SK-N-SH treated with all-trans-retinoic acid at 6 μM for 48 hours (cell line): ENCODE data around the gene PTPRN2.

Source experiments
- ARNTL ChIP-seq: fragments of 450-650 bp; formaldehyde crosslinking; IDR thresholded peaks from 2 replicates; pipeline ENCODE4 v1.5.0; 2020; ENCODE audit warnings: low read depth, mild to moderate bottlenecking, moderate library complexity, borderline replicate concordance
- CSDC2 ChIP-seq: fragments of 250-450 bp; sonication (Bioruptor Pico); IDR thresholded peaks from 2 replicates; pipeline ENCODE4 v1.5.0; 2020; ENCODE audit warnings: mild to moderate bottlenecking, moderate library complexity
- GLIS3 ChIP-seq: fragments of 250-450 bp; sonication (Bioruptor Pico); IDR thresholded peaks from 2 replicates; pipeline ENCODE4 v1.5.0; 2020; ENCODE audit warnings: mild to moderate bottlenecking, moderate library complexity
- PATZ1 ChIP-seq: fragments of 250-450 bp; sonication (Bioruptor Pico); IDR thresholded peaks from 2 replicates; pipeline ENCODE4 v1.8.0; 2020; ENCODE audit warnings: mild to moderate bottlenecking, moderate library complexity, borderline replicate concordance
- PPARA ChIP-seq: fragments of 250-450 bp; sonication (Bioruptor Pico); IDR thresholded peaks from 2 replicates; pipeline ENCODE4 v1.5.0; 2020; ENCODE audit warnings: mild to moderate bottlenecking, borderline replicate concordance
- RARB ChIP-seq: fragments of 250-450 bp; sonication (Bioruptor Pico); IDR thresholded peaks from 2 replicates; pipeline ENCODE4 v1.8.0; 2021; ENCODE audit warnings: mild to moderate bottlenecking, moderate library complexity
- TOX ChIP-seq: fragments of 250-450 bp; sonication (Bioruptor Pico); IDR thresholded peaks from 2 replicates; pipeline ENCODE4 v1.8.0; 2021; ENCODE audit warnings: mild to moderate bottlenecking, moderate library complexity, borderline replicate concordance
- ZC3H10 ChIP-seq: fragments of 250-450 bp; sonication (Bioruptor Pico); IDR thresholded peaks from 2 replicates; pipeline ENCODE4 v1.5.1; 2021; ENCODE audit warnings: mild to moderate bottlenecking, moderate library complexity
- ZFP3 ChIP-seq: fragments of 250-450 bp; sonication (Bioruptor Pico); IDR thresholded peaks from 2 replicates; pipeline ENCODE4 v1.5.0; 2020; ENCODE audit warnings: mild to moderate bottlenecking, moderate library complexity
- ZNF565 ChIP-seq: fragments of 450-650 bp; formaldehyde crosslinking; conservative IDR thresholded peaks from 2 replicates; pipeline ENCODE4 v1.5.0; 2020; ENCODE audit warnings: low read depth, mild to moderate bottlenecking, moderate library complexity
- ZNF70 ChIP-seq: fragments of 450-650 bp; formaldehyde crosslinking; IDR thresholded peaks from 2 replicates; pipeline ENCODE4 v1.5.0; 2020; ENCODE audit warnings: mild to moderate bottlenecking, moderate library complexity

GRCh38 chr7:157929671-157930070 lies 658.0 kb downstream of the PTPRN2 start:
- TF ChIP-seq CSDC2 (no peak), ZC3H10 (CRISPR knock-in tag) (no peak), GLIS3 (CRISPR knock-in tag) (no peak), ZNF70 (no peak), TOX (no peak), ARNTL (CRISPR knock-in tag) (no peak), PATZ1 (CRISPR knock-in tag) (no peak), PPARA (CRISPR knock-in tag) (no peak), RARB (CRISPR knock-in tag) (no peak), ZNF565 (no peak), ZFP3 (no peak)
